Aorta (tissue), 5 donors: ENCODE data around the gene DMP1. TPM values are rescaled to one million over a fixed set of nuclear protein-coding genes. Genes with fewer than 3 reads are reported as not detected.
"Not testable (repeated sequence)": the region's sequence is repeated elsewhere in the genome, so short reads cannot be mapped to it uniquely, and the experiment has no call there.

ENCODE experiments used
- ATAC-seq: fragments of 200-7000 bp; cut with Tn5 transposase; one replicate; pipeline ENCODE4 v1.9.1; 2022; ENCODE audit warnings: moderate library complexity; ENCODE audit not compliant: low FRiP score
- DNase-seq, 2 donors: peaks; one replicate each; pipeline ENCODE4 v3.0.0-alpha.2; 2020
- H3K27ac ChIP-seq, 2 donors: one replicate each; pipeline ENCODE4 v1.5.1; 2013; ENCODE audit warnings: low read length in 2 of 2, mild to moderate bottlenecking in 2 of 2, moderate library complexity in 2 of 2, control low read depth in 1 of 2, inconsistent platforms in 1 of 2, low read depth in 1 of 2
- H3K27me3 ChIP-seq, 2 donors: one replicate each; pipeline ENCODE4 v1.6.1; 2013; ENCODE audit warnings: control low read depth in 1 of 2, low read length in 1 of 2, mild to moderate bottlenecking in 1 of 2, moderate library complexity in 1 of 2; ENCODE audit not compliant: insufficient read depth in 2 of 2, control insufficient read depth in 1 of 2
- H3K36me3 ChIP-seq, 2 donors: one replicate each; pipeline ENCODE4 v1.6.1; 2013; ENCODE audit warnings: control low read depth in 1 of 2, low read length in 1 of 2, mild to moderate bottlenecking in 1 of 2; ENCODE audit not compliant: insufficient read depth in 2 of 2, control insufficient read depth in 1 of 2
- H3K4me1 ChIP-seq, 2 donors: one replicate each; pipeline ENCODE4 v1.6.1; 2013; ENCODE audit warnings: low read length in 2 of 2, control low read depth in 1 of 2, mild to moderate bottlenecking in 1 of 2, moderate library complexity in 1 of 2; ENCODE audit not compliant: insufficient read depth in 2 of 2, control insufficient read depth in 1 of 2
- H3K4me3 ChIP-seq, 2 donors: one replicate each; pipeline ENCODE4 v1.5.1; 2013; ENCODE audit warnings: low read length in 2 of 2, control low read depth in 1 of 2, mild to moderate bottlenecking in 1 of 2
- H3K9me3 ChIP-seq: one replicate; pipeline ENCODE4 v1.6.1; 2013; ENCODE audit warnings: mild to moderate bottlenecking, low read length; ENCODE audit not compliant: control insufficient read depth
- WGBS, 2 donors: extraction: QIAGEN DNeasy Blood & Tissue Kit; methylation state at CpG; one replicate each; pipeline ENCODE4 v1.1.7; 2013; 5-methylcytosine and 5-hydroxymethylcytosine counted together
- intact Hi-C, 2 donors: fragments of 100-400 bp; cut with DNase I; formaldehyde crosslinking; loops; one replicate each; pipeline versions ENCODE4 v1.14.2 to v1.15.0; 2022
- polyA plus RNA-seq, 2 donors: library from polyadenylated mRNA; stranded (reverse); fragments of 200-250 nt; gene quantifications; one replicate each; pipeline ENCODE4 v1.2.3, GENCODE V29; 2013
- total RNA-seq, 2 donors: library from RNA; stranded (reverse); fragmentation: NEBNext Ultra II Directional; extraction: Animal tissue kit (Norgen Biotek cat#: 25700); gene quantifications; one replicate each; pipeline ENCODE4 v1.2.1, GENCODE V29; 2021
- donor health status: healthy with polysubstance abuse.
- donor health status: Bipolar disorder and iron deficiency.
- donor health status: DM: no; HTN: no; CAD: no.
- donor health status: DM: no; HTN: no; CAD: no.
- donor health status: DM: yes; HTN: yes; CAD: no.

The DMP1 gene
- total and polyA plus RNA-seq, 4 donors = 0.16 TPM; not detected in 3

GRCh38 chr4:87662871-87663270 lies 12.8 kb downstream of the DMP1 start:
- no peaks in the 10 kb centered on the region for H3K4me1 ChIP-seq
- ATAC-seq = no peak
- H3K27me3 ChIP-seq = peaks cover 0 to 3% of the 10 kb centered on the region in 2 donors
- H3K4me3 ChIP-seq = no peak overlapping the region
- H3K27ac ChIP-seq = no peak overlapping the region
- no peak for DNase-seq
- 88% methylated on average over 9 of the region's 9 CpGs for WGBS, 2 donors
- intact Hi-C loops = no loop called here
- no peaks in the 10 kb centered on the region for H3K36me3 ChIP-seq
- no peaks in the 10 kb centered on the region for H3K9me3 ChIP-seq

GRCh38 chr4:87669373-87669772 lies 19.3 kb downstream of the DMP1 start:
- Histone ChIP-seq H3K36me3 (no peaks in the 10 kb centered on the region), H3K27ac (no peak overlapping the region), H3K4me3 (no peak overlapping the region), H3K4me1 (no peaks in the 10 kb centered on the region), H3K9me3 (no peaks in the 10 kb centered on the region), H3K27me3 (no peaks in the 10 kb centered on the region)
- ATAC-seq (no peak), DNase-seq (no peak)
- intact Hi-C loops = no loop called here
- 59 to 62% methylated on average over 3 of the region's 3 CpGs for WGBS, 2 donors

GRCh38 chr4:87677731-87678130 lies 27.7 kb downstream of the DMP1 start:
- 69 to 78% methylated on average over 7 of the region's 7 CpGs for whole genome bisulfite sequencing, 2 donors
- no peaks in the 10 kb centered on the region for H3K4me1 ChIP-seq
- intact Hi-C loops = loop anchor here (2.0 to 10.0 kb wide), 3 partner anchors 135 to 297 kb away; partner anchors contain the start of gene SPP1 (in 1 of the 2)
- H3K9me3 ChIP-seq = no peaks in the 10 kb centered on the region
- no peak overlapping the region for H3K27ac ChIP-seq
- no peak overlapping the region for H3K4me3 ChIP-seq
- no peaks in the 10 kb centered on the region for H3K27me3 ChIP-seq
- ATAC-seq (no peak), DNase-seq (peak in 1 of 2 donors; percentile 51)
- no peaks in the 10 kb centered on the region for H3K36me3 ChIP-seq

- H3K4me3 ChIP-seq = no peak overlapping the region
- ATAC-seq (no peak), DNase-seq (peak; percentile 59 to 82)
- H3K27ac ChIP-seq = no peak overlapping the region
- peaks cover 1% of the 10 kb centered on the region for H3K9me3 ChIP-seq
- H3K4me1 ChIP-seq = no peaks in the 10 kb centered on the region
- intact Hi-C loops = loop anchor here (2.0 to 10.0 kb wide), 4 partner anchors 137 to 295 kb away; partner anchors contain the start of gene SPP1 (in 2 of the 2)
- 40 to 44% methylated on average over 11 of the region's 11 CpGs for WGBS, 2 donors
- no peaks in the 10 kb centered on the region for H3K36me3 ChIP-seq
- no peaks in the 10 kb centered on the region for H3K27me3 ChIP-seq
These were observed 29.5 kb downstream of the DMP1 start for GRCh38 chr4:87679449-87680169.

DNA sequence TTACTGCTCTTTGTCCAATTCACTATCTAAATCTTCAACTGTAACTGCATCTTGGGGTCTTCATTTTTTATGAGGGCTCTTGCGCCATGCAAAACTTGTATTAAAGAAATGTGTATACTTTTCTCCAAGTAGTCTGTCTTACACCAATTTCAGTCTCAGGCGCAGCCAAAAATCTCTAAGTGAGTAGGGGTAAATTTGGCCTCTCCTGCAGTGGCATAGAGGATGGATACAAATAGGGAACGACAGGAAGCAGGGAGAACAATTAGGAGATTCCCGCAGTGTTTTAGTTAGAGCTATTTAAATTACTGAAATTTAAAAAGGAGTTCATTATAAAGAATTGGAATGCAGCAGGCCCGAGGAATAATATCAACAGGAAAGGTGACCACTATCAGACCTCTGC lies 30.2 kb downstream of the DMP1 start:
- WGBS, 2 donors = 73 to 79% methylated on average over 5 of the region's 5 CpGs
- Histone ChIP-seq H3K4me3 (no peak overlapping the region), H3K36me3 (no peaks in the 10 kb centered on the region), H3K27ac (no peak overlapping the region), H3K27me3 (no peaks in the 10 kb centered on the region), H3K9me3 (peaks cover 1% of the 10 kb centered on the region), H3K4me1 (no peaks in the 10 kb centered on the region)
- DNase-seq (no peak), ATAC-seq (no peak)
- intact Hi-C loops = loop anchor here in 1 of 2 donors (5.0 to 10.0 kb wide), 2 partner anchors 157 to 295 kb away; partner anchors contain the start of gene SPP1

DNA sequence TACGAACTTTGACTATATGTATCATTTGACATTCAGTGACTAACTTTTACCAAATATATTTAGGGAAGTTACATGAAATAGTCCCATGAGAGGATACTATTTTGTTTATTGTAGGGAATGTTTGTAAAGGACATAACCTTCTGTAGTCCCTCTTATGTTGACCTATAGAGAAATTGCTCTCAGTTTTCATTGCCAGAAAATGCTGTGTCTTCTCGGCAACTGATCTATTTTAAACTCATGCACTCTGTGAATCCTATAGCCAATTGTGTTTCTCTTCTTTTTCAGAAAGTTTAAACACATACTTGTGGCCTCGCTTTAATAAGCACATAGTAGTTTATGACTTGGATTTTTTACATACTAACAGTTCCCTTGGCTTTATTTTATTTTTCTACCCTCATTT lies 38.2 kb downstream of the DMP1 start:
- no peak for ATAC-seq
- WGBS, 2 donors = 63 to 76% methylated on average over 3 of the region's 3 CpGs
- no peaks in the 10 kb centered on the region for H3K4me1 ChIP-seq
- no peaks in the 10 kb centered on the region for H3K27me3 ChIP-seq
- H3K36me3 ChIP-seq = no peaks in the 10 kb centered on the region
- H3K27ac ChIP-seq = no peak overlapping the region
- intact Hi-C loops = loop anchor here in 1 of 2 donors (10.0 kb wide), 1 partner anchor 286 kb away; the partner anchor contains the start of gene SPP1
- DNase-seq = no peak
- no peak overlapping the region for H3K4me3 ChIP-seq
- peaks cover 5% of the 10 kb centered on the region for H3K9me3 ChIP-seq

GRCh38 chr4:87690947-87691346 lies 40.9 kb downstream of the DMP1 start:
- H3K4me3 ChIP-seq, DNase-seq, intact Hi-C loops, ATAC-seq, H3K9me3 ChIP-seq, H3K27me3 ChIP-seq, H3K4me1 ChIP-seq, H3K36me3 ChIP-seq, H3K27ac ChIP-seq: not testable (repeated sequence)
- WGBS, 2 donors = 84 to 90% methylated on average over 1 of the region's 1 CpG

- H3K9me3 ChIP-seq, intact Hi-C loops, H3K36me3 ChIP-seq, ATAC-seq, H3K27me3 ChIP-seq, H3K27ac ChIP-seq, DNase-seq, H3K4me3 ChIP-seq, H3K4me1 ChIP-seq: not testable (repeated sequence)
- WGBS, 2 donors = 30 to 38% methylated on average over 1 of the region's 1 CpG
These were observed 42.0 kb downstream of the DMP1 start for GRCh38 chr4:87692060-87692459.

- ATAC-seq = no peak
These were observed 47.2 kb downstream of the DMP1 start for GRCh38 chr4:87697272-87697671.

More at GRCh38 chr4:87697272-87697671, 47.2 kb downstream of the DMP1 start:
- Histone ChIP-seq H3K27me3 (no peaks in the 10 kb centered on the region), H3K4me3 (no peak overlapping the region), H3K36me3 (no peaks in the 10 kb centered on the region), H3K9me3 (peaks cover 3% of the 10 kb centered on the region), H3K4me1 (no peaks in the 10 kb centered on the region), H3K27ac (no peak overlapping the region)
- no peak for DNase-seq
- WGBS, 2 donors = 85 to 87% methylated on average over 5 of the region's 5 CpGs
- intact Hi-C loops = no loop called here
